DMS53 (cell line): ENCODE results near the gene TIGD1.

Experiments
- DNase-seq: peaks from one replicate; lab custom pipeline; 2025; lab: John Stamatoyannopoulos, UW

The TIGD1 gene

GRCh38 chr2:232523682-232524597, 26.4 kb downstream of the TIGD1 start:
- DNase-seq, result peak; percentile 48

DNA sequence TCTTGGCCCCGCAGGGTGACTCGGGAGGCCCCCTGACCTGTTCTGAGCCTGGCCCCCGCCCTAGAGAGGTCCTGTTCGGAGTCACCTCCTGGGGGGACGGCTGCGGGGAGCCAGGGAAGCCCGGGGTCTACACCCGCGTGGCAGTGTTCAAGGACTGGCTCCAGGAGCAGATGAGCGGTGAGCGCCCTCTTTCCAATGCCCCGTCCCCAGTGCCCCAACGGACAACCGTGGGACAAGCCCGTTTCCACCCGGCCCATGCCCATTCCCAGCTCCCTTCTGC, 27.0 kb downstream of the TIGD1 start:
- DNase-seq, result peak; percentile 27

GRCh38 chr2:232522623-232523401, 27.5 kb downstream of the TIGD1 start:
- peak; percentile 22 for DNase-seq

GRCh38 chr2:232521959-232522622, 28.3 kb downstream of the TIGD1 start:
- peak; percentile 48 for DNase-seq

GRCh38 chr2:232521098-232521497, 29.3 kb downstream of the TIGD1 start:
- DNase-seq, result no peak

GRCh38 chr2:232520489-232520888, 29.9 kb downstream of the TIGD1 start:
- DNase-seq, result no peak

DNA sequence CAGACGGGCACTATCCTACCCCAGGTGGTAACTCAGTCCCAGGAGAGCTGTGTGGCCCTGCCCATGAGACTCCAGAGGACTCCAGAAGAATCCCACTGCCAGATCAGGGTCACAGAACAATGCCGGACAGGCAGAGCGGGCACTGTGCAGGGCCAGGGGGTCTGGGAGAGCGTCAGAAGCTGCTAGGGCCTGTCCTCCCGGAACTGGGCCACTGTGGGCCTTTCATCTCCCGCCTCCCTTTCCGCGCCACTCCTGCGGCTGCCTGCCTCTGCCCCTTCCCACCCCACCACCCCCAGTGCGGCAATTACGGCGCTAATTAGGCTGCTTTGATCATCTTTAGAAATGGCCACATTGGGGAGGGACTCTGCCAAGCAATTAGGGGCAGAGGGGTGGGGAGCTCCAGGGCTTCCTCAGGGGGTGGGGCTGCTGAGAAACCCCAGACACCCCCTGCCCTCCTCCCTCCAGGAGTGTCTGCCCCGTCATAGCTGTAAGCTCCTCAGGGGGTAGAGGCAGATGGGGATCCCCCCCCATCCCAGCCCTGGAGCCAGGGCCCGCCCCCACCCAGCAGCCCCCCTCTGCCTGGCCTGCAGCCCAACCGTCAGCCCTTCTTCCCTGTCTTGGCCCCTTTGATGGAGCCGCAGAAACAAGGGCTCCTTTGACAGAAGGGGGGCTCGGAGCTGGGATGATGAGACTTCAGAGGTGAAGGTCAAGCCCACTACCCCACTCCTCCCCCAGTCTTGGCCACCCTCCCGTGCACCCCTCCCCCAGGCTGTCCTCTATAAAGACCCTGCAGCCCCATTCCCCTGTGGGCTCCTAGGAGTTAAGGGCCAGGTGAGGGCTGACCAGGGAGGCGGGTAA, 30.5 kb downstream of the TIGD1 start, which contains the start of gene PRSS56:
TSS of gene PRSS56 (plus strand) at position 808 of the 858 bp plus-strand sequence. CDS start 211 bp downstream, outside the sequence.
- DNase-seq, result no peak

DNA sequence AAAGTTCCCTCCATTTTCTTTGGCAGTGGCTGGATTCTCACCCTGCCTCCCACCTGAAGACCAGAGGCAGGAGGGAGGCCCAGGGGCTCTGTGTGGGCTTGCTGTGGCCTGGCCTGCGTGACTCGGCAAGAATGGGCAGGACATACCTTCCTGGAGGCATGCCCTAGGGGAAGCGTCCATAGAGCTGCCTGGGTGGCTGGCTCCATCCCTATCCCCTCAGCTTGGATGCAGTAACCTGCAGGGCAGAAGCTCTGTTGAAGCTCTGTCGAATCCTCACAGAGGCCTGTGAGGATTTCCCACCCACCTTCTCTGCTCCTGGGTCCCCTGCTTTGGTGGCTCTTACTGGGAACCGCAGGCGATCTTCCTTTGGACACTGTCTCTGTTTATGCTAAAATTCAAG, 31.5 kb downstream of the TIGD1 start:
- no peak for DNase-seq

- DNase-seq, result no peak
Observed at GRCh38 chr2:232516551-232516950, 33.8 kb downstream of the TIGD1 start.

DNA sequence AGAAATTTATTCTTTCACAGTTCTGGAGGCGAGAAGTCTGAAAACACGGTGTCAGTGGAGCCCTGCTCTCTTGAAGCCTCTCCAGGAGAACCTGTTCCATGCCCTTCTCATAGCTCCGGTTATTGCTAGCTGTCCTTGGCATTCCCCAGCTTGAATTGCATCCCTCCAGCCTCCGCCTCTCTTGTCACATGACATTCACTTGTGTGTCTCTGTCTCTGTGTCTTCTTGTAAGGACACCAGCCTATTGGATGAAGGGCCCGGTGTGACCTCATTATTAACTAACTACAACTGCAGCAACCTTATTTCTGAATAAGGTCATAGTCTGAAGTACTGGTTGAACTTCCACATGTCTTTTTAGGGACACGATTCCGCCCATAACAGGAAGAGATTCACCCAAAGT, 34.7 kb downstream of the TIGD1 start:
- DNase-seq, result no peak

DNA sequence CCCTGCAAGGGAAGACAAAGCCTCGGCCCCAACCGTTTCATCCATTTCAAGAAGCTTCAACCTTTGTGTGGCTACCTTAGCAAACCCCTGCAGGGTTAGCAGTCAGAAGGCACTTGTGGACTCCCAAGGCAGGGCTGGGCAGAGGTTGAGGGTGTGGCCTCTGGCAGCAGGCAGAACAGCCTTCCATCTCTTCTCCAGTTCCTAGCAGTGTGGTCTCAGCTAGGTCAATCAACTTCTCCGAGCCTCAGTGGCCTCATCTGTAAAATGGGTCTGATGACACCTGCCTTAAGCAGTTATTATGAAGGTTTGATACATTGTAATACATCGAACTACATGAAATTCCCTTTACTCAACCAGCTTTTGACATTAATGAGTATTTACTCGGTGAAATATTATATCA, 37.0 kb downstream of the TIGD1 start:
- no peak for DNase-seq

- no peak for DNase-seq
Observed at GRCh38 chr2:232512602-232513001, 37.8 kb downstream of the TIGD1 start.

DNA sequence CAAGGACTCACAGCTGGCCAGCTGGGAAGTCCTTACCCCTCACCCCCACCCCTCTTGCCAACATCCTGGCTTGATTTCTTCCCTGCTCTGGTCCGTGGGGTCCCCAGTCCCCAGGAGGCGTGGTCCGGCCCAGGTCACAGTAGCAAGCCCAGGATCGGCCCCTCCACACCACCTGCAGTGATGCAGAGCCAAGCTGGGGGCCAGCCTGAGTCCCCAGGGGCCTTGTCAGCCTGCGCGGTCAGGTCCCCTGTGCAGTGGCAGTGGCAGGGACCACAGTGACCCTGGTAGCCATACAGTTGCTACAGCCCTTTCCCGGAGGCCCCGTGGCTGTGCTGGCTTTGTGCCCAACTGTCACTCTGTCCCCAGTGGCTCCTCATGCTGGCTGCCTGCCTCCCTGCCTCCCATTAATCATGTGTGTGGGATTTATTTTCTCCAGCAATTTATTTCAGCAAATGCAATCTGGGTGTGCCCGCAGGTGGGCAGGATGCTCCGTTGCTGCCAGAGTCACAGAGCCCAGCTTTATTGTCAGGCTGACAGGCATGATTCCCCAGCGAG, 38.9 kb downstream of the TIGD1 start:
- DNase-seq, result no peak

GRCh38 chr2:232508251-232508650, 42.1 kb downstream of the TIGD1 start:
- no peak for DNase-seq

- DNase-seq, result no peak
Observed at GRCh38 chr2:232506709-232507108, 43.6 kb downstream of the TIGD1 start.

DNA sequence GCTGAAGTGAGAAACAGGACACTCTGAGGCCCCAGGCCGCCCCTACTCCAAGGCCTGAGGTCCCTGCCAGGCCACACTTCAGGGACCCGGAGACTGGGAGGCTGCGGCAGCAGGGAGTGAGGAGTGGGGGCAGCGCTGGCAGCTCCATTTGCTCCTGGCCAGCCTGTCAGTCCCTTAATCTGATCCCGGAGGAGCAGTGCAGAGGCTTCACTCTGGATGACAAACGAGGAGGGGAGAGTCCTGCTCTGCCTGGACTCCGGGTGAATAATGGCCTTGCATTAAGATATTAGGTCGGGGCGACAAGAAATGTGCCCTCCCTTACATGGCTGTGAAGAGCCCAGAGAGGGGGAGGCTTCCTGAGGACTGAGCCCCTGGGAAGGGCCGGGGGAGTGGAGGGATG, 44.5 kb downstream of the TIGD1 start:
- no peak for DNase-seq

DNA sequence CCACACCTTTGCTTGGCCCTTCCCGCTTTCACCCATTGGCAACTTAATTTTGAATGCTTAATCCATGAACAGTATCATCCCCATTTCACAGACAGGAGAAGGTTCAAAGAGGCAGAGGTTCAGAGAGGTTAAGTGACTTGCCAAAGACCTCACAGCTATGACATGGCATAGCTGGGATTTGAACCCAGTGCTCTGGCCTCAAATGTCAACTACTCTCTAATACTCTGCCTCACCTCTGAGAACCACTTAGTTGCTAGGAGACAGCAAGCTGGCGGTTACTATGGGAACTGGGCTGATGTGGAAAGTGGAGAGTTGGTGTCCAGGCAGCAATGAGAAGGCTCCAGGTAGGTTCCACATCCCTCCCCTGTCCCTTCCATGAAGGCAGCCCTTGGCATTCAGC, 45.9 kb downstream of the TIGD1 start:
- peak; percentile 77 for DNase-seq

DNA sequence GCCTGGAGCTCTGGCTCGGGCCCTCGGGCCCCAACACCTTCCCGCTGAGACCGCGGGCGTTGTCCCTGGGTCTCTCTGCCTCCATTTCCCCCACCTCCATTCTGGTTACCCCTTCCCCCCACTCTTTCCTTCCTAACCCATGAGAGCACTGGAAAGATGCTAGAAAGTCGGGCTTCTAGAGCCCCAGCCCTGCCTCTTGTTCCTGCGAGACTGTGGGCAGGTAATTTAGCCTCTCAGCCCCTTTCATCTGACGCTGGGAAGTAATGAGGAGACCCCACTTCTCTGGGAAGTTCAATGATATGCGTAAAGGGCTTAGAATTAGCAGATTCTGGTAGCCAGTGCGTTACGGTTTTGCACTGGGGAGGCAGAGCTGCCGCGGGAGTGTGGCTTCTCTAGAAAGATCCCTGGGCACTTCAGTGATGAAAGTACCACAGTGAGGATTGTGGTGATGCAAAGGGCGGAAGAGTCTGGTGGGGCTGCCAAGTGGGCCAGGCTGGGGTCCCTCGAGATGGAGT, 46.5 kb downstream of the TIGD1 start:
- DNase-seq, result no peak

- peak; percentile 73 for DNase-seq
Observed at GRCh38 chr2:232502911-232503808, 47.2 kb downstream of the TIGD1 start.

- DNase-seq, result peak; percentile 68
Observed at GRCh38 chr2:232502511-232502910, 47.8 kb downstream of the TIGD1 start.
